T-helper 17 cell (primary cell): ENCODE data around the gene CACNA2D3. TPM values are rescaled to one million over a fixed set of nuclear protein-coding genes. Genes with fewer than 3 reads are reported as not detected.

Experiments
- ATAC-seq: fragments of 150-1000 bp; cut with Tn5 transposase; 2 replicates; pipeline ENCODE4 v1.10.0; 2021; ENCODE audit warnings: mild to moderate bottlenecking, moderate library complexity
- DNase-seq, 3 donors: peaks; one replicate each; pipeline versions ENCODE4 v3.0.0 to v3.0.0-alpha.2; 2020 to 2021
- H3K9me3 ChIP-seq: one replicate; pipeline ENCODE4 v1.7.0; 2013; ENCODE audit warnings: low read length, mild to moderate bottlenecking; ENCODE audit not compliant: control insufficient read depth, poor library complexity, severe bottlenecking
- H3K27ac Mint-ChIP-seq: one replicate; pipeline ENCODE4 v1.8.0; 2022; ENCODE audit warnings: mild to moderate bottlenecking, moderate library complexity, mixed read lengths
- H3K27me3 Mint-ChIP-seq: one replicate; pipeline ENCODE4 v1.8.0; 2022; ENCODE audit warnings: mixed read lengths
- H3K36me3 Mint-ChIP-seq: one replicate; pipeline ENCODE4 v1.8.0; 2022; ENCODE audit warnings: low read depth, mixed read lengths
- H3K4me1 Mint-ChIP-seq: one replicate; pipeline ENCODE4 v1.8.0; 2022; ENCODE audit warnings: mild to moderate bottlenecking, mixed read lengths
- H3K4me3 Mint-ChIP-seq: one replicate; pipeline ENCODE4 v1.8.0; 2022; ENCODE audit warnings: mild to moderate bottlenecking, moderate library complexity, mixed read lengths
- total RNA-seq, 4 donors: library from RNA in 2 of 4; stranded (reverse) in 2 of 4; gene quantifications; one replicate each; pipeline ENCODE4 v1.2.3 and lab custom pipeline; 2022 to 2026

Gene CACNA2D3
- total RNA-seq, 2 donors from 2014 or later: 0.08 TPM; not detected in 1

GRCh38 chr3:54671511-54671910, 549.2 kb downstream of the CACNA2D3 start:
- Mint-ChIP-seq H3K27me3 (no peaks in the 10 kb centered on the region), H3K4me3 (no peak overlapping the region), H3K4me1 (no peaks in the 10 kb centered on the region), H3K36me3 (no peaks in the 10 kb centered on the region), H3K27ac (no peak overlapping the region)
- ATAC-seq (no peak), DNase-seq (no peak)
- no peaks in the 10 kb centered on the region for H3K9me3 ChIP-seq

GRCh38 chr3:54676087-54676486, 553.7 kb downstream of the CACNA2D3 start:
- H3K9me3 ChIP-seq: no peaks in the 10 kb centered on the region
- H3K4me1 Mint-ChIP-seq: no peaks in the 10 kb centered on the region
- no peak for DNase-seq
- ATAC-seq: no peak
- H3K27ac Mint-ChIP-seq: no peak overlapping the region
- H3K27me3 Mint-ChIP-seq: no peaks in the 10 kb centered on the region
- no peak overlapping the region for H3K4me3 Mint-ChIP-seq
- no peaks in the 10 kb centered on the region for H3K36me3 Mint-ChIP-seq

GRCh38 chr3:54681706-54682105, 559.4 kb downstream of the CACNA2D3 start:
- no peaks in the 10 kb centered on the region for H3K9me3 ChIP-seq
- Mint-ChIP-seq H3K27me3 (no peaks in the 10 kb centered on the region), H3K36me3 (no peaks in the 10 kb centered on the region), H3K4me1 (no peaks in the 10 kb centered on the region), H3K4me3 (no peak overlapping the region), H3K27ac (no peak overlapping the region)
- DNase-seq: no peak
- no peak for ATAC-seq

DNA sequence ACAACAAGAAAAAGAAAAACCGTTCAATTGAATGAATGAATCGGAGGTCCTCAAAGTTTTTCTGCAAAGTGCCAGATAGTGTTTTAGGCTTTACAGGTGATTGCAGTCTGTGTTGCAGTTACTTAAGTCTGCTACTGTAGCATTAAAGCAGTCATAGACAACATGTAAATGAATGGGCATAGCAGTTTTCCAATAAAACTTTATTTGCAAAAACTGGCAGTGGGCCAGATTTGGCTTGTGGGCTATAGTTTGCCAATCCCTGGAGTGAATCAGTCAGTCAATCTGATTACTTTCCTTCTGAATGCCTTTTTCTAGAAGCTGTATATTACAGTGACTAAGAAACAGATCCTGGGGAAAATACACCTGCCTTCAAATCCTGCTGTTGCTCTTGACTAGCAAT, 562.9 kb downstream of the CACNA2D3 start:
- ATAC-seq (no peak), DNase-seq (no peak)
- Mint-ChIP-seq H3K27ac (no peak overlapping the region), H3K36me3 (no peaks in the 10 kb centered on the region), H3K4me3 (no peak overlapping the region), H3K27me3 (no peaks in the 10 kb centered on the region), H3K4me1 (no peaks in the 10 kb centered on the region)
- H3K9me3 ChIP-seq: no peaks in the 10 kb centered on the region

- Mint-ChIP-seq H3K27ac (no peak overlapping the region), H3K4me1 (no peaks in the 10 kb centered on the region), H3K4me3 (no peak overlapping the region), H3K27me3 (no peaks in the 10 kb centered on the region), H3K36me3 (no peaks in the 10 kb centered on the region)
- DNase-seq: no peak
- H3K9me3 ChIP-seq: no peaks in the 10 kb centered on the region
- no peak for ATAC-seq
Measured at GRCh38 chr3:54691289-54691771, 569.0 kb downstream of the CACNA2D3 start.

- Mint-ChIP-seq H3K36me3 (no peaks in the 10 kb centered on the region), H3K4me1 (no peaks in the 10 kb centered on the region), H3K27me3 (no peaks in the 10 kb centered on the region), H3K27ac (no peak overlapping the region), H3K4me3 (no peak overlapping the region)
- H3K9me3 ChIP-seq: no peaks in the 10 kb centered on the region
- no peak for ATAC-seq
- DNase-seq: no peak
Measured at GRCh38 chr3:54696313-54696712, 574.0 kb downstream of the CACNA2D3 start.

- H3K36me3 Mint-ChIP-seq: no peaks in the 10 kb centered on the region
- H3K4me1 Mint-ChIP-seq: no peaks in the 10 kb centered on the region
- ATAC-seq (no peak), DNase-seq (no peak)
- no peaks in the 10 kb centered on the region for H3K9me3 ChIP-seq
- H3K4me3 Mint-ChIP-seq: no peak overlapping the region
- no peaks in the 10 kb centered on the region for H3K27me3 Mint-ChIP-seq
- H3K27ac Mint-ChIP-seq: no peak overlapping the region
Measured at GRCh38 chr3:54698054-54698453, 575.7 kb downstream of the CACNA2D3 start.

DNA sequence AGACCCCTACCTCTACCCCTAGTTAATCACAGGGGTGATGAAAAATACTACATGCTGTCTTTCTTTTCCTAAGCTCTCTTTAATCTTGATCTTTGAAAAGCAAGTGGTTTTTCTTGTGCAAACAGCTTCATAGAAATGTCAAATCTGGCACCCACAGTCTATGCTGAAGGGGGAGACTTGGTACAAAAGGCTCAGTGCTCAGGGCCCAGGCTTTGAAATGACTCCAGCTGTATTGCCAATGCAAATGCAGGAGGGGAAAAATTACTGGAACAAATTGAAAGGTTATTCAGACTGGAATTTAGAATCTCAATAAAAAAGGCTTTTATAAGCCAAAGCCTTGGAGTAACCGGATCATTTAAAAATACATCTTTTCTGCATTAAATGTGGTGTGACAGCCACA, 581.6 kb downstream of the CACNA2D3 start:
- Mint-ChIP-seq H3K27me3 (no peaks in the 10 kb centered on the region), H3K4me3 (no peak overlapping the region), H3K27ac (no peak overlapping the region), H3K4me1 (no peaks in the 10 kb centered on the region), H3K36me3 (no peaks in the 10 kb centered on the region)
- no peaks in the 10 kb centered on the region for H3K9me3 ChIP-seq
- ATAC-seq (no peak), DNase-seq (no peak)

- H3K4me3 Mint-ChIP-seq: no peak overlapping the region
- H3K36me3 Mint-ChIP-seq: no peaks in the 10 kb centered on the region
- no peaks in the 10 kb centered on the region for H3K27me3 Mint-ChIP-seq
- H3K9me3 ChIP-seq: no peaks in the 10 kb centered on the region
- no peaks in the 10 kb centered on the region for H3K4me1 Mint-ChIP-seq
- no peak for DNase-seq
- no peak overlapping the region for H3K27ac Mint-ChIP-seq
- no peak for ATAC-seq
Measured at GRCh38 chr3:54705730-54706129, 583.4 kb downstream of the CACNA2D3 start.

DNA sequence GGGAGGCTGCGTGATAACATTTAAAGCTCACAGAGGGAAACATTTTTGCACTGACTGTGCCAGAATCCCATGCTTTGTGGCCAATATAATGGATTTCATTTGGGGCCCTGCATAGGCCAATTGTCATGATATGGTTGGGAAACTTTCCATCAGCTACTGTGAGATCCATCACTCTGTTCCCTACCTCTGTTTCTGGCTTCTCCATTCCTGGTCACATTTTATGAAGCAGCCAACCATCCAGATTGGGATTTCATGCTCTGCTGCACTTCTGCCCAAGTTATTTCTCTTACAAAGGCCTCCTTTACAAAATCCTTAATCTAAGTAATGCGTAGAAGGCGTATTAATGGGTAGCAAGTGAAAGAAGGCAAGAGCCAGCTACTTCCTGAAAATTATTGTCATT, 584.4 kb downstream of the CACNA2D3 start:
- Mint-ChIP-seq H3K4me3 (no peak overlapping the region), H3K36me3 (no peaks in the 10 kb centered on the region), H3K27me3 (no peaks in the 10 kb centered on the region), H3K4me1 (no peaks in the 10 kb centered on the region), H3K27ac (no peak overlapping the region)
- ATAC-seq (no peak), DNase-seq (no peak)
- no peaks in the 10 kb centered on the region for H3K9me3 ChIP-seq

GRCh38 chr3:54709785-54710184, 587.4 kb downstream of the CACNA2D3 start:
- Mint-ChIP-seq H3K27ac (no peak overlapping the region), H3K4me1 (no peaks in the 10 kb centered on the region), H3K27me3 (no peaks in the 10 kb centered on the region), H3K36me3 (no peaks in the 10 kb centered on the region), H3K4me3 (no peak overlapping the region)
- no peak for ATAC-seq
- no peak for DNase-seq
- no peaks in the 10 kb centered on the region for H3K9me3 ChIP-seq

DNA sequence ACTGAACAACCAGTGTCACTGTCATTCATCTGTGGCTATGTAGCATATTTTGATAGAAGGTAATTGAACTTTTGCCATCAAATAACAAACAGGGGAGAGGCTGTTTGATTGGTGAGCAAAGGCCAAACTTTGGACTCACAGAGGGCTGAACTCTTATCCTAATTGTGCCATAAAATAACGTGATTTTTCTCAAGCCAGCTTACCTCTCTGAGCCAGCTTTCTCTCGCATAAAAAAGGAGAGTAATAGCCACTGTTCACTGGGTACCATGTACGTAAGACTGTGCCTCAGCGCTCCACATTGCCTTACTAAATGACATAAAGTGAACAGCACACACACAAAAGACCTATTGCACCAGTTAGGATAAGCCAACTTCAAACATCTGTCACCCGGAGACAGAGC, 588.6 kb downstream of the CACNA2D3 start:
- H3K27me3 Mint-ChIP-seq: no peaks in the 10 kb centered on the region
- H3K36me3 Mint-ChIP-seq: no peaks in the 10 kb centered on the region
- H3K4me1 Mint-ChIP-seq: no peaks in the 10 kb centered on the region
- ATAC-seq: no peak
- no peak for DNase-seq
- H3K27ac Mint-ChIP-seq: no peak overlapping the region
- no peak overlapping the region for H3K4me3 Mint-ChIP-seq
- no peaks in the 10 kb centered on the region for H3K9me3 ChIP-seq

DNA sequence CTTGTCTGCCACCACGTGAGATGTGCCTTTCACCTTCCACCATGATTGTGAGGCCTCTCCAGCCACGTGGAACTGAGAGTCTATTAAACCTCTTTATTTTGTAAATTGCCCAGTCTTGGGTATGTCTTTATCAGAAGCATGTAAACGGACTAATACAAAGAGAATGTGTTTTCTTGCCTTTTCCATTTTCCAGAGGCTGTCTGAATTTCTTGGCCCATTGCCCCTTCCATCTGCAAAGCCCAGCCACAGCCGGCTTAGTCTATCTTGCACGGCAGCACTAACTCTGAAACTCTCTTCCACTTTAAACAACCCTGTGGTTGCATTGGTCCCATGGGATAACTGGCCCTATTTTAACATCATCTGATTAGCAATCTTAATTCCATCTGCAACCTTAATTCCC, 590.2 kb downstream of the CACNA2D3 start:
- Mint-ChIP-seq H3K27me3 (no peaks in the 10 kb centered on the region), H3K4me3 (no peak overlapping the region), H3K4me1 (no peaks in the 10 kb centered on the region), H3K27ac (no peak overlapping the region), H3K36me3 (no peaks in the 10 kb centered on the region)
- DNase-seq (no peak), ATAC-seq (no peak)
- no peaks in the 10 kb centered on the region for H3K9me3 ChIP-seq

DNA sequence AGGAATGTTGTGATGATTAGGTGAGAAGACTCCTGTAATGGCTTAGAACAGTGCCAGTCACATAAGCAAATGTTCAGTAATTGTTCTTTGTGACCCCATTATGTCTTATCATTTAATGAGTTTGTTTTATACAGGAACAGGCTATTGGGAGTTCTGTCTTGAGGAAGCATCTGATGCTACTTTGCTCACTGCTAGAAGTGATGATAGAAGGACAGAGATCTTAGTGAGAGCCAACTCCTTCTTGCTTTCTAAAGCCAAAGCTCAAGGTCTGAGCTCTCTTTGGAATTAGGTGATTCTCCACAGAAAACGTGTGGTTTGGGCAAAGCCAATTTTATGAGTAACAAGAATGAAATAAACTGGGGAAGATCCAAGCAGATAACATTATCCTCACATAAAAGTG, 590.7 kb downstream of the CACNA2D3 start:
- H3K9me3 ChIP-seq: no peaks in the 10 kb centered on the region
- ATAC-seq: no peak
- H3K27me3 Mint-ChIP-seq: no peaks in the 10 kb centered on the region
- no peaks in the 10 kb centered on the region for H3K36me3 Mint-ChIP-seq
- H3K4me1 Mint-ChIP-seq: no peaks in the 10 kb centered on the region
- H3K27ac Mint-ChIP-seq: no peak overlapping the region
- no peak for DNase-seq
- H3K4me3 Mint-ChIP-seq: no peak overlapping the region

GRCh38 chr3:54713455-54713854, 591.1 kb downstream of the CACNA2D3 start:
- no peak for ATAC-seq
- no peaks in the 10 kb centered on the region for H3K36me3 Mint-ChIP-seq
- H3K4me3 Mint-ChIP-seq: no peak overlapping the region
- no peaks in the 10 kb centered on the region for H3K4me1 Mint-ChIP-seq
- no peak overlapping the region for H3K27ac Mint-ChIP-seq
- H3K9me3 ChIP-seq: no peaks in the 10 kb centered on the region
- H3K27me3 Mint-ChIP-seq: no peaks in the 10 kb centered on the region
- no peak for DNase-seq
